Spleen (tissue), 11 donors: ENCODE data around the gene TSPAN18. TPM values are rescaled to one million over a fixed set of nuclear protein-coding genes. Genes with fewer than 3 reads are reported as not detected.

Experiments
- DNase-seq: peaks from one replicate; pipeline ENCODE4 v3.0.0-alpha.2; 2020
- H3K27ac ChIP-seq, 8 donors: fragments of 200-600 bp; sonication (generic) in 7 of 8; 1 replicate in 4 of 8; 2 replicates in 4 of 8; pipeline versions ENCODE4 v1.5.0 to v1.8.0; 2016 to 2021; ENCODE audit warnings: inconsistent platforms in 4 of 8, mild to moderate bottlenecking in 4 of 8, moderate library complexity in 1 of 8
- H3K27me3 ChIP-seq, 7 donors: fragments of 200-600 bp; sonication (generic) in 6 of 7; replicated peaks in 1 of 7; 1 replicate in 4 of 7; 2 replicates in 3 of 7; pipeline versions ENCODE4 v1.5.0 to v1.8.0; 2016 to 2021; ENCODE audit warnings: inconsistent platforms in 3 of 7, mild to moderate bottlenecking in 1 of 7
- H3K36me3 ChIP-seq, 6 donors: fragments of 200-600 bp; sonication (generic) in 5 of 6; 1 replicate in 4 of 6; 2 replicates in 2 of 6; pipeline versions ENCODE4 v1.5.0 to v1.8.0; 2016 to 2021; ENCODE audit warnings: inconsistent platforms in 2 of 6
- H3K4me1 ChIP-seq, 6 donors: fragments of 200-600 bp; sonication (generic) in 5 of 6; 1 replicate in 3 of 6; 2 replicates in 3 of 6; pipeline versions ENCODE4 v1.5.0 to v1.8.0; 2016 to 2021; ENCODE audit warnings: inconsistent platforms in 3 of 6
- H3K4me3 ChIP-seq, 8 donors: fragments of 200-600 bp; sonication (generic) in 7 of 8; 1 replicate in 4 of 8; 2 replicates in 4 of 8; pipeline versions ENCODE4 v1.5.0 to v1.8.0; 2016 to 2021; ENCODE audit warnings: inconsistent platforms in 4 of 8, mild to moderate bottlenecking in 4 of 8, moderate library complexity in 2 of 8
- H3K9me3 ChIP-seq, 8 donors: fragments of 200-600 bp; sonication (generic) in 7 of 8; 1 replicate in 4 of 8; 2 replicates in 4 of 8; pipeline versions ENCODE4 v1.5.0 to v1.8.0; 2016 to 2021; ENCODE audit warnings: inconsistent platforms in 4 of 8
- POLR2A ChIP-seq, 3 donors: fragments of 450-650 bp; IDR thresholded peaks; one replicate each; pipeline ENCODE4 v1.5.1; 2017; ENCODE audit warnings: antibody characterized with exemption in 3 of 3, mild to moderate bottlenecking in 1 of 3
- POLR2AphosphoS5 ChIP-seq, 3 donors: sonication (generic); formaldehyde crosslinking; IDR thresholded peaks; one replicate each; pipeline ENCODE4 v1.5.1; 2017; ENCODE audit warnings: antibody characterized with exemption in 3 of 3
- WGBS, 5 donors: extraction: QIAGEN DNeasy Blood & Tissue Kit in 3 of 5; methylation state at CpG; one replicate each; pipeline versions ENCODE4 v1.1.5 to v1.1.7; 2013 to 2018; 5-methylcytosine and 5-hydroxymethylcytosine counted together
- intact Hi-C: fragments of 100-400 bp; cut with DNase I; formaldehyde crosslinking; loops from one replicate; pipeline ENCODE4 v1.15.0; 2023; ENCODE audit warnings: low total_unique reads
- polyA plus RNA-seq, 3 donors: library from polyadenylated mRNA; stranded (reverse); fragments of 200-250 nt; gene quantifications; one replicate each; pipeline ENCODE4 v1.2.1, GENCODE V29; 2013
- total RNA-seq, 7 donors: library from RNA; depleted of rRNA in 3 of 7; stranded (reverse); fragments of >200 nt in 3 of 7; fragmentation: NEBNext Ultra II Directional in 4 of 7; extraction: Animal tissue kit (Norgen Biotek cat#: 25700) in 4 of 7; gene quantifications; one replicate each; pipeline versions ENCODE4 v1.1.0 to v1.2.1, GENCODE V29; 2016 to 2021
- TF ChIP-seq, protein P1 (sequence below), 11 experiments: fragments of 200-600 bp in 7 of 11; fragments of 450-650 bp in 4 of 11; sonication (generic) in 4 of 11; IDR thresholded peaks in 8 of 11; conservative IDR thresholded peaks in 3 of 11; 1 replicate in 7 of 11; 2 replicates in 4 of 11; pipeline versions ENCODE4 v1.4.0 to v1.8.0; 2016 to 2021; ENCODE audit warnings: antibody characterized with exemption in 11 of 11, inconsistent platforms in 4 of 11, mild to moderate bottlenecking in 1 of 11
- donor health status: healthy with polysubstance abuse.
- donor health status: DM: no; HTN: no; CAD: no; lungs with moderate emphysema.
- donor health status: DM: no; HTN: no; CAD: no.
- donor health status: Bipolar disorder and iron deficiency.
- donor health status: healthy.
- donor health status: DM: no; HTN: no; CAD: no.
- donor health status: DM: yes; HTN: yes; CAD: no.

The TSPAN18 gene
- total and polyA plus RNA-seq, 10 donors = 2.1 to 47.5 (median 21.3) TPM

DNA sequence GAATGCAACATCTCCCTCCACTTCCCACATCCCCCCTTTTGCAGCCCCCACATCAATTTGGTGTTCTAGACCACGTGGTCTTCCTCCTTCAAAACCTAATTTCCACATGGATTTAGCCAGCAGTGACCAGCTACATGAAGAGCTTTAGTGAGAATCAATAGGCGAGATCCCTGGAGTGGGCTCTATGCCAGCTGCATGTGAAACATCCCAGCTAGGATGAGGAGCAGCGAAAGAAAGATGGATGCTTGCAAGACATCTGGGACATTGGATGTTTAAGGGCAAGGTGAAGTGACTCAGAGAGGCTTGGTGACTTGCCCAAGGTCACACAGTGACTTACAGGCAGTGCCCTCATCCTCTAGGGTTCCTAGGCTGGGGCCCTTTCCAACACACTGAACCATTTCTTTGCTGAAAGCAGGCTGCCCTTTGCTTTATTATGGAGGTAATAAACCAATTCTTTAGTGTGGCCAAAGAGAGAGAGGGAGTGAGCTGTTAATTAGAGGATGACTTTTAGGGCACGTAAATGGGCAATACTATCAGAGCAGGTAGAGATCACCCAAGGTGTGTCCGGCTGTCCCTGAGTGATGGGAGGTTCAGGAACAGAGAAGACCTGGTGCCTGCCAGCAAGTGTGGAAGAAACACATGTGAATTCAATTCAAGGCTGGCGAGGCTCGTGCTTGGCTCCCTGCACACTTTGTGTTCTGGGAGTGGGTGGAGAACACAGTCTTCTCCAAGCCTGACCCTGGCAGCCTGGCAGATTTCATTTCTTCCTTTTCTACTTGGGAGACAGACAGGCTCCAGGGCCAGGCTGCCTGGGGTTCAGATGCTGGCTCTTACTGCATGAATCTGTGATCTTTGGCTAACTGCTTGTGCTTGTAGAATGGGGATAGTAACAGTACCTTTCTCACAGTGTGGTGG lies 24.0 kb downstream of the TSPAN18 start:
- no peak overlapping the region for H3K27ac ChIP-seq
- no peaks in the 10 kb centered on the region for H3K27me3 ChIP-seq
- 77 to 89% (median 80%) methylated on average over 7 of the region's 7 CpGs for WGBS, 5 donors
- no peak overlapping the region for H3K4me3 ChIP-seq
- TF ChIP-seq, protein P1, sequence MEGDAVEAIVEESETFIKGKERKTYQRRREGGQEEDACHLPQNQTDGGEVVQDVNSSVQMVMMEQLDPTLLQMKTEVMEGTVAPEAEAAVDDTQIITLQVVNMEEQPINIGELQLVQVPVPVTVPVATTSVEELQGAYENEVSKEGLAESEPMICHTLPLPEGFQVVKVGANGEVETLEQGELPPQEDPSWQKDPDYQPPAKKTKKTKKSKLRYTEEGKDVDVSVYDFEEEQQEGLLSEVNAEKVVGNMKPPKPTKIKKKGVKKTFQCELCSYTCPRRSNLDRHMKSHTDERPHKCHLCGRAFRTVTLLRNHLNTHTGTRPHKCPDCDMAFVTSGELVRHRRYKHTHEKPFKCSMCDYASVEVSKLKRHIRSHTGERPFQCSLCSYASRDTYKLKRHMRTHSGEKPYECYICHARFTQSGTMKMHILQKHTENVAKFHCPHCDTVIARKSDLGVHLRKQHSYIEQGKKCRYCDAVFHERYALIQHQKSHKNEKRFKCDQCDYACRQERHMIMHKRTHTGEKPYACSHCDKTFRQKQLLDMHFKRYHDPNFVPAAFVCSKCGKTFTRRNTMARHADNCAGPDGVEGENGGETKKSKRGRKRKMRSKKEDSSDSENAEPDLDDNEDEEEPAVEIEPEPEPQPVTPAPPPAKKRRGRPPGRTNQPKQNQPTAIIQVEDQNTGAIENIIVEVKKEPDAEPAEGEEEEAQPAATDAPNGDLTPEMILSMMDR (IDR thresholded peaks at IDR 0.05 in 8 of 11, conservative IDR thresholded peaks at IDR 0.05 in 3 of 11) = no peak
- TF ChIP-seq POLR2AphosphoS5 (IDR thresholded peaks at IDR 0.05) (no peak), POLR2A (IDR thresholded peaks at IDR 0.05) (no peak)
- no peaks in the 10 kb centered on the region for H3K36me3 ChIP-seq
- no peaks in the 10 kb centered on the region for H3K9me3 ChIP-seq
- intact Hi-C loops = no loop called here
- peaks cover 0 to 13% (median 3%) of the 10 kb centered on the region in 6 donors for H3K4me1 ChIP-seq
- DNase-seq = no peak

DNA sequence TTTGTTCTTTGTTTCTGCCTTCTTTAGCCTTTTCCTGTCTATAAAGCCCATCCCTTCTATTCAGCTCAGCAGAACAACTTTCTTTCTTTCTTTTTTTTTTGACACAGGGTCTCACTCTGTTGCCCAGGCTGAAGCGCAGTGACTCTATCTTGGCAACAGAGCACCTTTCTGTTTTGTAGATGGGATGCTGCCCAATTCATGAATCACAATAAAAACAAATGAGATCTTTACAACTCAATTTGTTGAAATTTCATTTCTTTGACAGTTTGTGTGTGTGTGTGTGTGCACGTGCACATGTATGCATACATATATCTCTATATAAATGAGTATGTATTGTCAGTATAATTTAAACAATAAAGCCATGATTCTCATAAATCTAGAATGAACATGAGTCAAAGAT lies 25.5 kb downstream of the TSPAN18 start:
- DNase-seq = no peak
- WGBS, 5 donors = 93 to 97% (median 94%) methylated on average over 2 of the region's 2 CpGs
- H3K36me3 ChIP-seq = no peaks in the 10 kb centered on the region
- peaks cover 0 to 13% (median 3%) of the 10 kb centered on the region in 6 donors for H3K4me1 ChIP-seq
- intact Hi-C loops = no loop called here
- no peak for TF ChIP-seq POLR2A (IDR thresholded peaks at IDR 0.05)
- no peak for TF ChIP-seq POLR2AphosphoS5 (IDR thresholded peaks at IDR 0.05)
- TF ChIP-seq, protein P1 (IDR thresholded peaks at IDR 0.05 in 8 of 11, conservative IDR thresholded peaks at IDR 0.05 in 3 of 11) = no peak
- H3K27ac ChIP-seq = no peak overlapping the region
- H3K9me3 ChIP-seq = peaks cover 0 to 4% (median under 1%) of the 10 kb centered on the region in 8 donors
- H3K27me3 ChIP-seq = no peaks in the 10 kb centered on the region
- H3K4me3 ChIP-seq = no peak overlapping the region

DNA sequence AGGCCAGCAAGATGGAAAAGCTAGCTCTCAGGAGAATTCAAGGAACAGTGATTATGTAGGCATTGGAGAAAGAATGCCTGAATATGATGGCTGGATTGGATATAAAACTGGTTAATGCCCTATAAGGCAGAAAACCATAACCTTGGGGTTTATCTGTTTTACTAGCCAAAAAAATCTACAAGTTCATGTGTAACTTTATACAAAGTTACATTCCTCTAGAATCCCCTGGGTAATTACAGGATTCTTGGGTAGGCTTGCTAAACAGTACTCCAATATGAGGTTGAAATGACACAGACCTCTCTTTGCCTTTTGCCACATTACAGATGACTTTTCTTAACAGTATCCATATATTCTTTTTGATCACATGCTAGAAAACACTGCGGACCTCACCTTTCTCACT lies 26.0 kb downstream of the TSPAN18 start:
- Histone ChIP-seq H3K4me1 (peaks cover 0 to 13% (median 3%) of the 10 kb centered on the region in 6 donors), H3K27me3 (no peaks in the 10 kb centered on the region), H3K27ac (no peak overlapping the region), H3K9me3 (peaks cover 0 to 8% (median 5%) of the 10 kb centered on the region in 8 donors), H3K4me3 (no peak overlapping the region), H3K36me3 (no peaks in the 10 kb centered on the region)
- no peak for TF ChIP-seq POLR2AphosphoS5 (IDR thresholded peaks at IDR 0.05)
- no peak for TF ChIP-seq POLR2A (IDR thresholded peaks at IDR 0.05)
- TF ChIP-seq, protein P1 (IDR thresholded peaks at IDR 0.05 in 8 of 11, conservative IDR thresholded peaks at IDR 0.05 in 3 of 11) = no peak
- intact Hi-C loops = no loop called here
- no peak for DNase-seq
- WGBS, 5 donors = 95 to 100% (median 98%) methylated on average over 1 of the region's 1 CpG

DNA sequence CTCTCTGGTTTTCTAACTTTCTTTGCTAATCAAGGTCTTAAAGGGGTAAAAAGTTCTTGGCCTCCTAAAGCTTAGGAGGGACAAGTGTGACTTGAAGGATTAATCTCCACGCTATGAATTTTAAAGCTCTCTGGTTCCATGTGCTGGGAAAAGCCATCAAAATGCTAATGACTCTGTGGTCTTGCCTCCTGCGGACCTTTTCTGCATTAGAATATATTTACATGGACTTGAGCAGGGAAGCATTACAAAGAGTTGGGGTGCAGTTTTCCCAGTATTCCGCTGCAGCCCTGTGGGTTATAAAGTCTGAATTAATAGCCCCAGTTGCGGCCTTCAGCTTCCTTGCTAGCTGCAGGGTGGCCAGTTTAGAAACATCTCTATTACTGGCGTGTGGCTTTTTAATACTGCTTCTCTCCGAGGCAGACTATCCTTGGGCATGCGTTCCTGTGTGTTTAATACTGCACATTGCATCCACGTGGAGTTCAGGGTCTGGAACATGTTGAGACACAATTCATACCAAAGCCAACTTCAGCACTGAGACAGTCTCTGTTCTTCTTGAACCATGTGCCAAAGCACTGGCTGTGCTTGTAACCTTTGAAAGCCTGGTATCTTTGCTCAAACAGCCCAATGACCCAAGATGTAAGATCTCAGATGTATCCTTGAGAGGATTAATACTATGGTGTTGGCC lies 27.3 kb downstream of the TSPAN18 start:
- Histone ChIP-seq H3K27me3 (no peaks in the 10 kb centered on the region), H3K4me3 (no peak overlapping the region), H3K9me3 (peaks cover 0 to 21% (median 17%) of the 10 kb centered on the region in 8 donors), H3K36me3 (no peaks in the 10 kb centered on the region), H3K27ac (no peak overlapping the region), H3K4me1 (peaks cover 0 to 7% (median under 1%) of the 10 kb centered on the region in 6 donors)
- intact Hi-C loops = no loop called here
- no peak for DNase-seq
- 88 to 93% (median 89%) methylated on average over 8 of the region's 8 CpGs for WGBS, 5 donors
- TF ChIP-seq POLR2A (IDR thresholded peaks at IDR 0.05) (no peak), POLR2AphosphoS5 (IDR thresholded peaks at IDR 0.05) (no peak)
- TF ChIP-seq, protein P1 (IDR thresholded peaks at IDR 0.05 in 8 of 11, conservative IDR thresholded peaks at IDR 0.05 in 3 of 11) = no peak
